Kidney epithelial cell (primary cell): Measurements from ENCODE around the gene USH1G. TPM values are rescaled to one million over a fixed set of nuclear protein-coding genes. Genes with fewer than 3 reads are reported as not detected.

Experiments used
- DNase-seq: peaks from one replicate; pipeline ENCODE4 v3.0.0-alpha.2; 2010; ENCODE audit warnings: low read depth
- H3K27me3 ChIP-seq: 2 replicates; pipeline ENCODE4 v1.6.0; 2011; ENCODE audit warnings: low read length; ENCODE audit not compliant: control insufficient read depth, insufficient read depth
- H3K36me3 ChIP-seq: 2 replicates; pipeline ENCODE4 v1.5.1; 2011; ENCODE audit warnings: low read length; ENCODE audit not compliant: control insufficient read depth, insufficient read depth
- H3K4me3 ChIP-seq: 2 replicates; pipeline ENCODE4 v1.5.1; 2011; ENCODE audit warnings: low read depth, mild to moderate bottlenecking, control low read depth, low read length
- total RNA-seq: library from RNA; depleted of rRNA; stranded (reverse); fragments of >200 nt; gene quantifications from 2 replicates; pipeline ENCODE4 v1.2.3, GENCODE V29; 2015
- TF ChIP-seq, protein P1 (sequence below): IDR thresholded peaks from 2 replicates; pipeline ENCODE4 v1.5.1; 2011; ENCODE audit warnings: mild to moderate bottlenecking, moderate library complexity, low read length, control low read depth, inconsistent platforms; ENCODE audit not compliant: insufficient read depth, poor library complexity, severe bottlenecking

The USH1G gene
- total RNA-seq, 1 donor from 2014 or later, result not detected

DNA sequence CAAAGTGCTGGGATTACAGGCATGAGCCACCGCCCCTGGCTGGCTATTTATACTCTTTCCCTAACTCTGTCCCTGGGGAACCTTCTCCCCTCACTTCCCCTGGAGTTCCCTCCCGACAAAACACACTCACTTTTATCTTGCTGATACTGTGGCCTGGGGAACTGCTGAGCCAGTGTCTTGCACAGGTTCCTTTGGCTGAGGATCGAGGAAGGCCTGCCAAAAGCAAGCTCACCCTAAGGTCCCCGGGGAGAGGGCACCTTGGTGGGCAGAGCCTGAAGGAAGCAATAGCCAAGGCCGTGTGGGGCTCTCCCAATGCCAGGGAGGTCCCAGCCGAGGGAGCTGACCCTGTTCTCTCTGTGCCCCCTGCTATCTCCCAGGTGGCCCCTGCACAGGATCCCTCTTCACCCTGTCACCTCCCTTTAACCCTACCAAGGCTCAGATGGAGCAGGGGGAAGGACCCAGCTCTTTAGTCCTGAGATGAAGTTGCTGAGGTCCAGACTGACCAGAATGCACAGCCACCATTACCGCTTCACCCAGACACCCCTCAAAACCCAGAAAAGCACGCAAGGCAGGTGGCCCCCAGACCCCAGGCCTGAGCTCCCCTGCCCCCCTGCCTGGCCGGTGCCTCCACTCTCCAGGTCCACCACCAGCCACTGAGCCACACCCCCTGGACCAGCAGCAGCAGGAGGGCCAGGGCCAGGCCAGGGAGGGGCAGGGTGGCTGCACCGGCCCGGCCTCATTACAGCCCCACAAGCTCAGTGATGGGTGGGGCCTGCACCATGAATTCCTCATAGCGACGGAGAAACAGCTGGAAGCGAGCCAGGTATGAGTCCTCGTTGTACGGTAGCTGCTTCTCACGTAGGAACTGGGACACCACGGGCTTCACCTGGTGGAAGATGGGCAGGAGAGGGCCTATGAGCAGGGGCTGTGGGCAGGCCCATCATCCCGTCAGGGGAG lies 45.2 kb downstream of the USH1G start:
- no peaks in the 10 kb centered on the region for H3K36me3 ChIP-seq
- DNase-seq, result no peak
- TF ChIP-seq, protein P1, sequence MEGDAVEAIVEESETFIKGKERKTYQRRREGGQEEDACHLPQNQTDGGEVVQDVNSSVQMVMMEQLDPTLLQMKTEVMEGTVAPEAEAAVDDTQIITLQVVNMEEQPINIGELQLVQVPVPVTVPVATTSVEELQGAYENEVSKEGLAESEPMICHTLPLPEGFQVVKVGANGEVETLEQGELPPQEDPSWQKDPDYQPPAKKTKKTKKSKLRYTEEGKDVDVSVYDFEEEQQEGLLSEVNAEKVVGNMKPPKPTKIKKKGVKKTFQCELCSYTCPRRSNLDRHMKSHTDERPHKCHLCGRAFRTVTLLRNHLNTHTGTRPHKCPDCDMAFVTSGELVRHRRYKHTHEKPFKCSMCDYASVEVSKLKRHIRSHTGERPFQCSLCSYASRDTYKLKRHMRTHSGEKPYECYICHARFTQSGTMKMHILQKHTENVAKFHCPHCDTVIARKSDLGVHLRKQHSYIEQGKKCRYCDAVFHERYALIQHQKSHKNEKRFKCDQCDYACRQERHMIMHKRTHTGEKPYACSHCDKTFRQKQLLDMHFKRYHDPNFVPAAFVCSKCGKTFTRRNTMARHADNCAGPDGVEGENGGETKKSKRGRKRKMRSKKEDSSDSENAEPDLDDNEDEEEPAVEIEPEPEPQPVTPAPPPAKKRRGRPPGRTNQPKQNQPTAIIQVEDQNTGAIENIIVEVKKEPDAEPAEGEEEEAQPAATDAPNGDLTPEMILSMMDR, result no peak

DNA sequence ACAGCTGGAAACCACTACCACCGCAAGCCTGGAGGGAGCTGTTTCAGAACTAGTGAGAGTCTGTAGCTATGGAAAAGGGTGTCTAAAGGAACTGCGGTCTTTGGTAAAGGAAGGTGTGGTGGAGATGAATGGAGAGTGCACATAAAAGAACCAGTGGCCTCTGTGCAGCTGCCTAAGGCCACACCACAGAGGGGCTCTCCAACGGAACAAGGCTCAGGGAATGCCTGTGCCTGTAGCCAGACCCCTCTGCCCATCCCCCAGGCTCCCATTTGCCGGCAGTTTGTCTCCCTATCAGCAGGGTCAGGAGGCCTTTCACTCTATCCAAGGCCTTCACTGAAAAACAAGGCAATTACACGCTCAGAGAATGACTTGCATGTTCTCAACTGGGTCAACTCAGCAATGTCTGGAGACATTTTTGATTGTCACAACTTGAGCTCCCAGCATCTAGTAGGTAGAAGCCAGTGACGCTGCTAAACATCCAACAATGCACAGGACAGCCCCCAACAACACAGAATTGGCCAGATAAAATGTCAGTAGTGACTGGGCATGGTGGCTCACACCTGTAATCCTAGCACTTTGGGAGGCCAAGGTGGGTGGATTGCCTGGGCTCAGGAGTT lies 47.0 kb downstream of the USH1G start:
- Histone ChIP-seq H3K36me3 (no peaks in the 10 kb centered on the region), H3K27me3 (peaks cover 11% of the 10 kb centered on the region), H3K4me3 (no peak overlapping the region)
- DNase-seq, result no peak
- TF ChIP-seq, protein P1, result no peak

More for the DNA sequence above, 45.2 kb downstream of the USH1G start:
- H3K4me3 ChIP-seq, result no peak overlapping the region
- H3K27me3 ChIP-seq, result peaks cover 15% of the 10 kb centered on the region

- peaks cover 7% of the 10 kb centered on the region for H3K27me3 ChIP-seq
- H3K4me3 ChIP-seq, result no peak overlapping the region
- no peak for DNase-seq
- no peaks in the 10 kb centered on the region for H3K36me3 ChIP-seq
- TF ChIP-seq, protein P1, result no peak
These were observed 47.7 kb downstream of the USH1G start for GRCh38 chr17:74875155-74875976.

DNA sequence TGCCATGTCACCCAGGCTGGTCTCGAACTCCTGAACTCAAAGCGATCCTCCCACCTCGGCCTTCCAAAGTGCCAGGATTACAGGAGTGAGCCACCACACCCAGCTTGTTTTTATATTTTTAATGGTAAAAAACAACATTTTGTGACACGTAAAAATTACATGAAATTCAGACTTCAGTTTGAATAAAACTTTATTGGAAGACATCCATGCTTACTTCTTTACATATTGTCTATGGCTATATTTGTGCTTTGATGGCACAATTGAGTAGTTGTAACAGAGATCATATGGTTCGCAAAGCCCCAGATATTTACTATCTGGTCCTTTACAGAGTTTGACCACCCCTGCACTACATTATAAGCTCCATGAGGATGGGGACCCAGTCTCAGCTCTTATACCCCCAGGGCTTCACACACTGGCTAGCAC lies 48.4 kb downstream of the USH1G start:
- Histone ChIP-seq H3K36me3 (no peaks in the 10 kb centered on the region), H3K27me3 (peaks cover 4% of the 10 kb centered on the region), H3K4me3 (no peak overlapping the region)
- no peak for DNase-seq
- TF ChIP-seq, protein P1, result no peak

DNA sequence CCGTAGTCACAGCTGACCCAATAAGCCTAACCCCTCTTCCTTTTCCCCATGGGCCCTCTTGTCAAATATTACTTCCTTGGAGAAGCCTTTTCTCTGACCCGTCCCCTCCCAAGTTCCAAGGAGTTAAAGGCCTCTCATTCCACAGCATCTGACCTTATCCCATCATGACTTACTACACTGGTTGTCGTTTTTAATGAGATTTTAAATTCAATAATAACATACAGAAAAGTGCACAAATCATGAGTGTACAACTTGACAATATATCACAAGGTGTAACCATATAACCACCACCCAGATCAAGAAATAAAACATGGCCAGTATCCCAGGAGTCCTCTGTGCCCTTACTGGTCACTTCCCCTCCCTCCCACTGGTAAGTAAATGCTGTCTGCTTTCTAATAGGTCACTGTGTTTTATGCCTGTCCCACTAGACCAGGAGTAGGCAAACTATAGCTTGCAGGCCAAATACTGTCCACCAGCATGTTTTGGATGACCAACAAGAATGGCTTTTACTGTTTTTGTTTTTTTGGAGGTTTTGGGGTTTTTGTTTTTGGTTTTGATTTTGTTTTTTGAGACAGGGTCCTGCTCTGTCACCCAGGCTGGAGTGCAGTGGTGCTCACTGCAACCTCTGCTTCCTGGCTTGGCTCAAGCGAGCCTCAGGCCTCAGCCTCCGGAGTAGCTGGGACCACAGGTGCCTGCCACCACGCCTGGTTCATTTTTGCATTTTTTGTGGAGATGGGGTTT lies 49.0 kb downstream of the USH1G start:
- TF ChIP-seq, protein P1, result no peak
- no peak for DNase-seq
- peaks cover 4% of the 10 kb centered on the region for H3K27me3 ChIP-seq
- H3K4me3 ChIP-seq, result peak overlapping the region; percentile 72
- H3K36me3 ChIP-seq, result no peaks in the 10 kb centered on the region
